Measurements from ENCODE around the gene MICAL2. TPM values are rescaled to one million over a fixed set of nuclear protein-coding genes. Genes with fewer than 3 reads are reported as not detected.
A peak's percentile ranks its signal among the peaks of the same experiment; 100 is the strongest.

Gene MICAL2
- total and polyA plus RNA-seq, 10 of the 15 experiments (the other 5 are each of a cell fraction or from before 2014, with no cell fraction given), result 0.90 to 5.6 (median 2.4) TPM

DNA sequence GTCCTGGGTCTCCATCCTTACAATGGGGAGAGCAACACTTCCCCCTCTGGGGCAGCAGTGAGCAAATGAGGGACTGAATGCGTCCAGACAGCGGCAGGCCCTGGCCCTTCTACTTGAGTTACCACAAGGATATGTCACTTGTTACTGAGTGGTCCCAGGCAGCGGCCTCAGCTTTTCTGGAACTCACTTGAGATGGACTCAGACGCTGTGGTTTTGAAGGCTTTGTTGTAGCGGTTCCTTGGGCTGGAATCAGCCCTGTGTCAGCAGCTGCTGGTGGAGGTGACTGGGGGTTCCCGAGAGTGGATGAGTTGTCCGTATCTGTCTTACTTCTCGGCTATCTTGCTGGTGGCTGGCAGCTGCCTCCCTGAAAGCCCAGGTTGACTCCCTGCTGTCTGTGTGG lies 77.0 kb downstream of the MICAL2 start:
- ChIA-PET POLR2A (no interaction called here), RAD21 (ENCODE audit: unreplicated experiment) (interaction anchor here (0.8 to 1.1 kb wide), 2 partner anchors 10 to 43 kb away, joined by 3 read pairs; no protein-coding TSS in a partner anchor), SMC1A (ENCODE audit: uncharacterized antibody, unreplicated experiment) (interaction anchor here (0.9 to 1.1 kb wide), 2 partner anchors 14 to 15 kb away, joined by 3 read pairs; no protein-coding TSS in a partner anchor), CTCF (interaction anchor here (0.8 to 2.0 kb wide), 2 partner anchors 49 to 67 kb away, joined by 3 to 5 read pairs; no protein-coding TSS in a partner anchor)
- H3K4me3 ChIP-seq, result no peak overlapping the region
- H2AFZ ChIP-seq (ENCODE audit: control insufficient read depth, low read depth, low read length), result no peak overlapping the region
- no peak for FAIRE-seq
- peaks cover 16% of the 10 kb centered on the region for H3K4me1 ChIP-seq (ENCODE audit: control insufficient read depth, insufficient read depth, low read length)
- intact Hi-C loops (cut with micrococcal nuclease; ENCODE audit: unreplicated experiment) (no loop called here), in situ Hi-C loops (cut with MboI) (no loop called here)
- ATAC-seq, result peak; percentile 61
- no peaks in the 10 kb centered on the region for H3K36me3 ChIP-seq (ENCODE audit: control insufficient read depth in 2 of 2, insufficient read depth in 2 of 2, low read length in 1 of 2)
- no TSS peak for BruUV-seq (replicated peaks)
- no peaks in the 10 kb centered on the region for H3K79me2 ChIP-seq (ENCODE audit: control insufficient read depth, insufficient read depth, low read length)
- no peaks in the 10 kb centered on the region for H4K20me1 ChIP-seq (ENCODE audit: control insufficient read depth, insufficient read depth)
- DNase-seq (ENCODE audit: low read depth, low spot score), result no peak
- 70% methylated on average over 8 of the region's 8 CpGs for WGBS (ENCODE audit: insufficient coverage, insufficient replicate concordance, low lambda C conversion rate, missing lambda C conversion rate)
- H3K27ac ChIP-seq (ENCODE audit: control insufficient read depth, insufficient read depth), result no peak overlapping the region
- H3K27me3 ChIP-seq (replicated peaks in 1 of 2; ENCODE audit: control insufficient read depth in 2 of 2, insufficient read depth in 2 of 2, low read length in 1 of 2), result no peaks in the 10 kb centered on the region
- H3K4me2 ChIP-seq (ENCODE audit: control insufficient read depth, insufficient read depth), result no peak overlapping the region
- H3K9ac ChIP-seq (ENCODE audit: control insufficient read depth, insufficient read depth, low read length), result no peak overlapping the region
- H3K9me3 ChIP-seq (replicated peaks; ENCODE audit: control insufficient read depth, insufficient read depth, low read length), result no peaks in the 10 kb centered on the region
- TF ChIP-seq USF1 (IDR thresholded peaks at IDR 0.05; ENCODE audit: borderline replicate concordance, extremely low read length, insufficient read depth, low read depth, low read length) (no peak), LARP7 (IDR thresholded peaks at IDR 0.05) (no peak), IKZF1 (conservative IDR thresholded peaks at IDR 0.05) (peak; percentile 19; the same call in 1 of the 2 replicates), WRNIP1 (IDR thresholded peaks at IDR 0.05; ENCODE audit: borderline replicate concordance, low read depth, low read length) (no peak), SP1 (IDR thresholded peaks at IDR 0.05; ENCODE audit: low read depth, low read length) (no peak), BCL11A (IDR thresholded peaks at IDR 0.05; ENCODE audit: low read depth, low read length) (no peak), TCF12 (IDR thresholded peaks at IDR 0.05; ENCODE audit: low read depth, low read length) (peak; percentile 49; the same call in 1 of the 2 replicates), RUNX3 (IDR thresholded peaks at IDR 0.05; ENCODE audit: low read length) (no peak)
- TF ChIP-seq, protein P1, sequence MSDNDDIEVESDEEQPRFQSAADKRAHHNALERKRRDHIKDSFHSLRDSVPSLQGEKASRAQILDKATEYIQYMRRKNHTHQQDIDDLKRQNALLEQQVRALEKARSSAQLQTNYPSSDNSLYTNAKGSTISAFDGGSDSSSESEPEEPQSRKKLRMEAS (IDR thresholded peaks at IDR 0.05; ENCODE audit: low read depth, low read length), result no peak
